SU-DHL-6 (cell line): ENCODE results near the gene ZDHHC18.

ENCODE experiments used
- H2AFZ ChIP-seq: fragments of 200-600 bp; sonication (generic); 2 replicates; pipeline ENCODE4 v1.6.1; 2014; ENCODE audit warnings: low read depth, mild to moderate bottlenecking, moderate library complexity, mixed read lengths, antibody characterized with exemption, low read length; ENCODE audit not compliant: severe bottlenecking
- H3F3A ChIP-seq: fragments of 200-600 bp; shearing (Covaris generic); 2 replicates; pipeline ENCODE4 v1.6.0; 2016; ENCODE audit warnings: antibody characterized with exemption, mild to moderate bottlenecking; ENCODE audit not compliant: insufficient read depth
- H3K27ac ChIP-seq: fragments of 200-600 bp; sonication (generic); 2 replicates; pipeline ENCODE4 v1.5.1; 2016; ENCODE audit warnings: low read depth, mild to moderate bottlenecking, low read length, moderate library complexity, mixed read lengths
- H3K27me3 ChIP-seq: fragments of 200-600 bp; sonication (generic), shearing (Covaris generic); 2 replicates; pipeline ENCODE4 v1.6.0; 2014; ENCODE audit warnings: mild to moderate bottlenecking, low read length
- H3K36me3 ChIP-seq: fragments of 200-600 bp; sonication (generic); 2 replicates; pipeline ENCODE4 v1.6.1; 2014; ENCODE audit warnings: mild to moderate bottlenecking, low read length, mixed read lengths
- H3K4me2 ChIP-seq: fragments of 300-600, 200-600 bp; shearing (Covaris generic), sonication (generic); 2 replicates; pipeline ENCODE4 v1.6.0; 2014; ENCODE audit warnings: low read length, low read depth, mild to moderate bottlenecking; ENCODE audit not compliant: poor library complexity, severe bottlenecking
- H3K4me3 ChIP-seq: fragments of 200-600 bp; sonication (generic); 2 replicates; pipeline ENCODE4 v1.5.1; 2014; ENCODE audit warnings: antibody characterized with exemption, low read length, mild to moderate bottlenecking, mixed read lengths; ENCODE audit not compliant: insufficient read depth, poor library complexity, severe bottlenecking
- H3K79me2 ChIP-seq: fragments of 200-600 bp; sonication (generic); 2 replicates; pipeline ENCODE4 v1.6.1; 2014; ENCODE audit warnings: mild to moderate bottlenecking, low read length, moderate library complexity; ENCODE audit not compliant: insufficient read depth
- H3K9ac ChIP-seq: fragments of 200-600 bp; sonication (generic); 2 replicates; pipeline ENCODE4 v1.7.0; 2014; ENCODE audit warnings: mild to moderate bottlenecking, low read length
- H3K9me2 ChIP-seq: fragments of 200-600 bp; sonication (generic); replicated peaks from 2 replicates; pipeline ENCODE4 v1.6.1; 2014; ENCODE audit warnings: low read length; ENCODE audit not compliant: insufficient read depth
- H3K9me3 ChIP-seq: fragments of 200-600 bp; sonication (generic); 2 replicates; pipeline ENCODE4 v1.6.1; 2014; ENCODE audit warnings: low read length, mixed read lengths; ENCODE audit not compliant: insufficient read depth
- H4K20me1 ChIP-seq: fragments of 200-600 bp; sonication (generic); 2 replicates; pipeline ENCODE4 v1.6.1; 2014; ENCODE audit warnings: low read depth, mild to moderate bottlenecking, antibody characterized with exemption, low read length, moderate library complexity, mixed read lengths
- EZH2phosphoT487 ChIP-seq: fragments of 200-600 bp; sonication (generic), shearing (Covaris generic); conservative IDR thresholded peaks from 2 replicates; pipeline ENCODE4 v1.6.1; 2018; ENCODE audit warnings: mild to moderate bottlenecking, antibody characterized with exemption, low read length, moderate library complexity, mixed read lengths
- TF ChIP-seq, protein P1 (sequence below): fragments of 200-600 bp; sonication (generic); IDR thresholded peaks from one replicate; pipeline ENCODE4 v1.5.1; 2017; ENCODE audit warnings: antibody characterized with exemption, mild to moderate bottlenecking, low read length, moderate library complexity; ENCODE audit not compliant: insufficient read depth, poor library complexity, severe bottlenecking

Gene ZDHHC18

DNA sequence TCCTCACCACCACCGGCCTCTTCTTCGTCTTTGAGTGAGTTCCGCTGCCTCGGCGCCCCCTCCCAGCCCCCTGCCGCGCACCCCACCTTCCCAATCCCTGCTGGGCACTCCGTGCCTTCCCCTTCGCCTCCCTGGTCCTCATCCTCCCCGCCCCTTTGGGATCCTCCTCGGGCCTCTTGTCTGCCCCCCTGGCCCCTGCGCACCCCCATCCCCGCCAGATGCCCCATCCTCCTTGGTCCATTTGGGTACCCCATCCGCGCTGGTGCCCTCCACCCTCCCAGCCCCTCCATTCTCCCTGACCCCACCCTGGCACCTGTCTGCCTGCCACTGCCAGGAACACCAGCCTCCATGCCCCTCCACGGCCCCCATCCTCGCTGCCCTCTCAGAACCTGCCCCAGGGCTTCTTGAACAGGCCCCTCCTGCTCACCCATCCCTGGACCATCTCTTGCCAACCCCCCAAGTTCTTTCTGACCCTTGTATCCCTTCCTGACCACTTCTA lies 667 bp downstream of the ZDHHC18 start:
- no peaks in the 10 kb centered on the region for H3K9me2 ChIP-seq
- no peaks in the 10 kb centered on the region for H3K27me3 ChIP-seq
- no peaks in the 10 kb centered on the region for H3K36me3 ChIP-seq
- no peaks in the 10 kb centered on the region for H4K20me1 ChIP-seq
- peak overlapping the region; percentile 71 for H3K9ac ChIP-seq
- H3K9me3 ChIP-seq = no peaks in the 10 kb centered on the region
- peak overlapping the region; percentile 67 for H3K4me3 ChIP-seq
- TF ChIP-seq EZH2phosphoT487 = no peak
- TF ChIP-seq, protein P1, sequence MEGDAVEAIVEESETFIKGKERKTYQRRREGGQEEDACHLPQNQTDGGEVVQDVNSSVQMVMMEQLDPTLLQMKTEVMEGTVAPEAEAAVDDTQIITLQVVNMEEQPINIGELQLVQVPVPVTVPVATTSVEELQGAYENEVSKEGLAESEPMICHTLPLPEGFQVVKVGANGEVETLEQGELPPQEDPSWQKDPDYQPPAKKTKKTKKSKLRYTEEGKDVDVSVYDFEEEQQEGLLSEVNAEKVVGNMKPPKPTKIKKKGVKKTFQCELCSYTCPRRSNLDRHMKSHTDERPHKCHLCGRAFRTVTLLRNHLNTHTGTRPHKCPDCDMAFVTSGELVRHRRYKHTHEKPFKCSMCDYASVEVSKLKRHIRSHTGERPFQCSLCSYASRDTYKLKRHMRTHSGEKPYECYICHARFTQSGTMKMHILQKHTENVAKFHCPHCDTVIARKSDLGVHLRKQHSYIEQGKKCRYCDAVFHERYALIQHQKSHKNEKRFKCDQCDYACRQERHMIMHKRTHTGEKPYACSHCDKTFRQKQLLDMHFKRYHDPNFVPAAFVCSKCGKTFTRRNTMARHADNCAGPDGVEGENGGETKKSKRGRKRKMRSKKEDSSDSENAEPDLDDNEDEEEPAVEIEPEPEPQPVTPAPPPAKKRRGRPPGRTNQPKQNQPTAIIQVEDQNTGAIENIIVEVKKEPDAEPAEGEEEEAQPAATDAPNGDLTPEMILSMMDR = no peak
- peaks cover 6% of the 10 kb centered on the region; the same call in 1 of the 2 replicates for H3K79me2 ChIP-seq
- no peak overlapping the region for H3K27ac ChIP-seq
- no peak overlapping the region for H2AFZ ChIP-seq
- no peaks in the 10 kb centered on the region; the same call in 1 of the 2 replicates for H3F3A ChIP-seq
- H3K4me2 ChIP-seq = peak overlapping the region; percentile 79

GRCh38 chr1:26827663-26828062 lies 1.2 kb downstream of the ZDHHC18 start:
- Histone ChIP-seq H3K27me3 (no peaks in the 10 kb centered on the region), H3K4me3 (peak overlapping the region; percentile 67), H3K4me2 (peak overlapping the region; percentile 79), H3K27ac (no peak overlapping the region), H3F3A (no peaks in the 10 kb centered on the region; the same call in 1 of the 2 replicates), H3K9me3 (no peaks in the 10 kb centered on the region), H2AFZ (no peak overlapping the region), H3K79me2 (peaks cover 6% of the 10 kb centered on the region; the same call in 1 of the 2 replicates), H3K36me3 (no peaks in the 10 kb centered on the region), H3K9me2 (no peaks in the 10 kb centered on the region), H4K20me1 (no peaks in the 10 kb centered on the region), H3K9ac (peak overlapping the region; percentile 71)
- no peak for TF ChIP-seq EZH2phosphoT487
- TF ChIP-seq, protein P1 = no peak

DNA sequence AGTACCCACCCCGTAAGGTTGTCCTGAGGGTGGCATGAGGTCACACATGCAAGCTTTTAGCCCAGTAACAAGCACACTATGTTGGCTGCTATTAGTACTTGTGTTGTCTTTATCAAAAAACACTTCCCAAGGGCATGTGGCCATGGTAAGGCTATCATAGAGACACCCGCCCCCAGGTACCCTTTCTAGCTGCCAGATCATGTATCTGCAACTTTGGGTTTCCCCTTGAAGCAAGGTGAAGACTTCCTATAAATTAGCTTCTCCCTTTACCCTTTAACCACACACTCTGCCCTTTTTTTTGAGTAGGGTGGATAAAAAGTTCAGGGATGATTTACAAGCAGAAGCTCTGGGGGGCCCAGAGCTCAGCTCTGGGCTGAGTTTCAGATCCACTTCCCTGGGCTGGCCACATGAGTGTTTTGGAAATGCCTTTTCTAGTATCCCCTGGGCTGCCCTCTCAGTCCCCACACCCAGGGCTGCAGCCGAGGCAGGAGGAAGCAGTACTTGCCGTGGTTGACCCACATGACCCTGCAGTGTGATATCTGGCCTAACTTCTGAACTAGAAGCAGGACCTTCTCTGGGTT lies 2.0 kb downstream of the ZDHHC18 start:
- Histone ChIP-seq H3K27ac (peak overlapping the region; percentile 13), H3K79me2 (peaks cover 6% of the 10 kb centered on the region; the same call in 1 of the 2 replicates), H4K20me1 (no peaks in the 10 kb centered on the region)

More for the DNA sequence above, 2.0 kb downstream of the ZDHHC18 start:
- Histone ChIP-seq H3K4me3 (no peak overlapping the region), H3K4me2 (peak overlapping the region; percentile 36), H3K9me2 (no peaks in the 10 kb centered on the region), H3K27me3 (no peaks in the 10 kb centered on the region), H3K36me3 (no peaks in the 10 kb centered on the region), H2AFZ (no peak overlapping the region), H3K9ac (peak overlapping the region; percentile 3; the same call in 1 of the 2 replicates), H3K9me3 (no peaks in the 10 kb centered on the region), H3F3A (no peaks in the 10 kb centered on the region; the same call in 1 of the 2 replicates)
- TF ChIP-seq, protein P1 = no peak
- TF ChIP-seq EZH2phosphoT487 = no peak
